ENCODE results near the gene LYPD6B.

Gene LYPD6B

GRCh38 chr2:149038442-149039212 is at the start of gene LYPD6B:
Gene LYPD6B (plus strand): TSS chr2:149038699. CDS start chr2:149130949, 92,250 bp downstream.
- DNase-seq, result no peak

GRCh38 chr2:148989882-148990493 is 48.5 kb upstream of the LYPD6B start:
- peak in 5 of 6 experiments; percentile 10 to 68 (median 44) for DNase-seq

- no peak for DNase-seq
These were observed 47.5 kb upstream of the LYPD6B start for GRCh38 chr2:148990968-148991367.

- no peak for DNase-seq
These were observed 46.1 kb upstream of the LYPD6B start for GRCh38 chr2:148992448-148992847.

GRCh38 chr2:148993351-148993750 is 45.1 kb upstream of the LYPD6B start:
- DNase-seq, result no peak

- DNase-seq, result no peak
These were observed 44.2 kb upstream of the LYPD6B start for GRCh38 chr2:148994341-148994740.

GRCh38 chr2:148996805-148997204 is 41.7 kb upstream of the LYPD6B start:
- no peak for DNase-seq

- no peak for DNase-seq
These were observed 40.2 kb upstream of the LYPD6B start for GRCh38 chr2:148998165-148998830.

- DNase-seq, result no peak
These were observed 39.7 kb upstream of the LYPD6B start for GRCh38 chr2:148998831-148999200.

GRCh38 chr2:148999451-148999921 is 39.0 kb upstream of the LYPD6B start:
- DNase-seq, result no peak

GRCh38 chr2:149000158-149000938 is 38.2 kb upstream of the LYPD6B start:
- DNase-seq, result no peak

- DNase-seq, result no peak
These were observed 37.0 kb upstream of the LYPD6B start for GRCh38 chr2:149001496-149001895.

- no peak for DNase-seq
These were observed 36.1 kb upstream of the LYPD6B start for GRCh38 chr2:149002378-149002890.

- DNase-seq, result no peak
These were observed 35.4 kb upstream of the LYPD6B start for GRCh38 chr2:149002891-149003740.

GRCh38 chr2:149004836-149005235 is 33.7 kb upstream of the LYPD6B start:
- no peak for DNase-seq

GRCh38 chr2:149005471-149006077 is 32.9 kb upstream of the LYPD6B start:
- DNase-seq, result no peak

GRCh38 chr2:149006883-149007543 is 31.5 kb upstream of the LYPD6B start:
- no peak for DNase-seq

- DNase-seq, result no peak
These were observed 30.1 kb upstream of the LYPD6B start for GRCh38 chr2:149008381-149008780.

GRCh38 chr2:149009576-149010461 is 28.7 kb upstream of the LYPD6B start:
- DNase-seq, result no peak

- no peak for DNase-seq
These were observed 26.0 kb upstream of the LYPD6B start for GRCh38 chr2:149012545-149012944.
